Fibroblast of lung (primary cell): ENCODE results near the gene ATP8A1. TPM values are rescaled to one million over a fixed set of nuclear protein-coding genes. Genes with fewer than 3 reads are reported as not detected.

Experiments
- DNase-seq, 2 donors: peaks; one replicate each; pipeline versions ENCODE4 v3.0.0 to v3.0.0-alpha.2; 2010; ENCODE audit warnings: low read depth in 2 of 2
- H2AFZ ChIP-seq: 2 replicates; pipeline ENCODE4 v1.5.1; 2012; ENCODE audit warnings: low read length, control low read depth, inconsistent platforms
- H3K27ac ChIP-seq: 2 replicates; pipeline ENCODE4 v1.5.1; 2011; ENCODE audit warnings: low read length, control low read depth; ENCODE audit not compliant: insufficient read depth
- H3K27me3 ChIP-seq: 2 replicates; pipeline ENCODE4 v1.5.1; 2011; ENCODE audit warnings: mild to moderate bottlenecking, low read length; ENCODE audit not compliant: control insufficient read depth, insufficient read depth
- H3K36me3 ChIP-seq: 2 replicates; pipeline ENCODE4 v1.5.1; 2011; ENCODE audit warnings: low read length; ENCODE audit not compliant: control insufficient read depth, insufficient read depth
- H3K4me1 ChIP-seq: 2 replicates; pipeline ENCODE4 v1.5.1; 2011; ENCODE audit warnings: low read length; ENCODE audit not compliant: control insufficient read depth, insufficient read depth; ENCODE audit errors: extremely low read depth
- H3K4me2 ChIP-seq: 2 replicates; pipeline ENCODE4 v1.5.1; 2011; ENCODE audit warnings: low read length, control low read depth; ENCODE audit not compliant: insufficient read depth; ENCODE audit errors: extremely low read depth
- H3K4me3 ChIP-seq, 4 experiments: fragments of 200-600 bp in 1 of 4; sonication (generic) in 1 of 4; replicated peaks in 1 of 4; 2 replicates each; pipeline ENCODE4 v1.5.1; 2011 to 2016; ENCODE audit warnings: low read length in 4 of 4, low read depth in 3 of 4, mild to moderate bottlenecking in 3 of 4, control low read depth in 2 of 4, inconsistent platforms in 1 of 4, mixed read lengths in 1 of 4; ENCODE audit not compliant: insufficient read depth in 1 of 4; ENCODE audit errors: control extremely low read depth in 1 of 4
- H3K79me2 ChIP-seq: 2 replicates; pipeline ENCODE4 v1.5.1; 2012; ENCODE audit warnings: mild to moderate bottlenecking, low read length, inconsistent platforms; ENCODE audit not compliant: control insufficient read depth, insufficient read depth
- H3K9ac ChIP-seq: 2 replicates; pipeline ENCODE4 v1.5.1; 2011; ENCODE audit warnings: mild to moderate bottlenecking, low read length, control low read depth; ENCODE audit not compliant: insufficient read depth
- H3K9me3 ChIP-seq: 2 replicates; pipeline ENCODE4 v1.5.1; 2012; ENCODE audit warnings: low read depth, low read length; ENCODE audit not compliant: control insufficient read depth, insufficient read depth
- H4K20me1 ChIP-seq: 2 replicates; pipeline ENCODE4 v1.5.1; 2011; ENCODE audit warnings: low read length; ENCODE audit not compliant: control insufficient read depth, insufficient read depth; ENCODE audit errors: extremely low read depth
- CTCF ChIP-seq, 2 donors: IDR thresholded peaks in 1 of 2; conservative IDR thresholded peaks in 1 of 2; 1 replicate in 1 of 2; 2 replicates in 1 of 2; pipeline ENCODE4 v1.5.1; 2011 to 2012; ENCODE audit warnings: low read length in 2 of 2, control low read depth in 1 of 2, inconsistent platforms in 1 of 2, low read depth in 1 of 2, mild to moderate bottlenecking in 1 of 2
- EZH2 ChIP-seq: IDR thresholded peaks from 2 replicates; pipeline ENCODE4 v1.5.1; 2012; ENCODE audit warnings: low read length, control low read depth, mild to moderate bottlenecking; ENCODE audit errors: missing control alignments
- polyA plus RNA-seq, 2 donors: library from polyadenylated mRNA; depleted of rRNA in 1 of 2; stranded (reverse) in 1 of 2; unstranded in 1 of 2; fragments of >200 nt; gene quantifications; 2 replicates each; pipeline ENCODE4 v1.2.1, GENCODE V29; 2011 to 2012; ENCODE audit warnings: missing spikeins in 1 of 2
- total RNA-seq: library from RNA; depleted of rRNA; stranded (reverse); fragments of >200 nt; gene quantifications from 2 replicates; pipeline ENCODE4 v1.2.1, GENCODE V29; 2014

The ATP8A1 gene
- total and polyA plus RNA-seq, 2 donors (not counting 1 experiment from before 2014, with no cell fraction given), result 0.36 to 4.8 TPM

DNA sequence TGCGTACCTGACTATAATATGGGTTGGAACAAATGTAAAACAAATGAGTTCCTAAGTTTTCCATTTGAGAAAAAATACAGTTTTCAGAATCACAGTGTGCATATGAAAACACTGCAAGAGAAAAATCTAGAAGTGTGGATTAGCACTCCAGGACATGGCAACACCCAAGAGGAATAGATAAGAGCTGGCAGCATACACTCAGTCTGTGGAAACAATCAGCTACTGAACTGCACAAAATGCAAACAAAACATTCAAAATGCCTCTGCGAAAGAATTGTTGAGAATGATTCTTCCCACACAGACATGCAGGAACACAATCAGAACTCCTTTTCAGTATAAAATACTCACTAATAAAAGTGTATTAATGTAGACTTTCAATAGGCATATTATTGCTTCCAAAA lies 39.9 kb downstream of the ATP8A1 start:
- no peak overlapping the region for H2AFZ ChIP-seq
- H3K4me2 ChIP-seq, result no peak overlapping the region
- H3K27ac ChIP-seq, result no peak overlapping the region
- no peak overlapping the region for H3K4me3 ChIP-seq
- no peak overlapping the region for H3K9ac ChIP-seq
- no peaks in the 10 kb centered on the region for H3K79me2 ChIP-seq
- H4K20me1 ChIP-seq, result peaks cover 1% of the 10 kb centered on the region
- no peak for TF ChIP-seq CTCF (conservative IDR thresholded peaks at IDR 0.05 in 1 of 2, IDR thresholded peaks at IDR 0.05 in 1 of 2; ENCODE audit: low read depth in 1 of 2, low read length in 2 of 2)
- TF ChIP-seq EZH2, result no peak
- DNase-seq, result no peak
- no peaks in the 10 kb centered on the region for H3K9me3 ChIP-seq
- H3K36me3 ChIP-seq, result no peaks in the 10 kb centered on the region
- H3K4me1 ChIP-seq, result no peaks in the 10 kb centered on the region
- no peaks in the 10 kb centered on the region for H3K27me3 ChIP-seq

- H3K36me3 ChIP-seq, result no peaks in the 10 kb centered on the region
- H3K9me3 ChIP-seq, result no peaks in the 10 kb centered on the region
- H2AFZ ChIP-seq, result no peak overlapping the region
- no peaks in the 10 kb centered on the region for H3K27me3 ChIP-seq
- no peak overlapping the region for H3K27ac ChIP-seq
- no peak overlapping the region for H3K4me2 ChIP-seq
- H3K4me1 ChIP-seq, result no peaks in the 10 kb centered on the region
- H3K4me3 ChIP-seq, result no peak overlapping the region
- no peaks in the 10 kb centered on the region for H3K79me2 ChIP-seq
- DNase-seq, result no peak
- no peak overlapping the region for H3K9ac ChIP-seq
- H4K20me1 ChIP-seq, result peaks cover 1% of the 10 kb centered on the region
- TF ChIP-seq EZH2 (no peak), CTCF (conservative IDR thresholded peaks at IDR 0.05 in 1 of 2, IDR thresholded peaks at IDR 0.05 in 1 of 2; ENCODE audit: low read depth in 1 of 2, low read length in 2 of 2) (no peak)
Measured at GRCh38 chr4:42616572-42616971, 40.3 kb downstream of the ATP8A1 start.

DNA sequence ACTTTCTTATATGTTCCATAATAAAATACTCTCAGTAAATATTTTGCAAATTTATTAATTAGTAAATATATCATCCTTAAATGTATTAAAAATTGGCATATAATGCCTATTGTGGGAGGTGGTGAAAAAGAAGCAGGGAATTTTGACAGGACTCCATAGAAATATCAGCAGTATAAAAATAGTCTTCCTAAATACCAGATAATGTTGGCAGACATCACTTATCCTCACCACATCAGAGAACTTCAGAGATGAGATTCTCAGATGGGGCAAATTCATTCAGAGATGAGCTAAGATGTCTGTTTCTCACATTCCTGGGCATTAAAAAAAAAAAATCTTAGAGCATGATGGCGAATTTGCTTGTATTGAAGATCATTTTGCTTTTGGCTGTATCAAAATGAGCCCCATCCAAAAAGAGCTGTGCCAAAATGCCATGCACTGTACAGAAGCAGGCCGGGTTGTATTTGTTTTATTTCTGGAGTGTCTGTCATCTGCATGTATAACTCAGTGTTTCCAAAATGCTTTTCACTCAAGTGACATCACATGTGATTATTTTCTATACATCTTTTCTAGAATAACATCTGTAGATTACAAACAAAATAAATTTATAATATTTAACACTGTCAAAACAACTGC lies 41.7 kb downstream of the ATP8A1 start:
- H3K36me3 ChIP-seq, result no peaks in the 10 kb centered on the region
- H3K27ac ChIP-seq, result no peak overlapping the region
- TF ChIP-seq CTCF (conservative IDR thresholded peaks at IDR 0.05 in 1 of 2, IDR thresholded peaks at IDR 0.05 in 1 of 2; ENCODE audit: low read depth in 1 of 2, low read length in 2 of 2) (no peak), EZH2 (no peak)
- no peak overlapping the region for H3K9ac ChIP-seq
- peaks cover 1% of the 10 kb centered on the region for H4K20me1 ChIP-seq
- no peaks in the 10 kb centered on the region for H3K9me3 ChIP-seq
- H3K79me2 ChIP-seq, result no peaks in the 10 kb centered on the region
- H2AFZ ChIP-seq, result no peak overlapping the region
- DNase-seq, result no peak
- H3K27me3 ChIP-seq, result no peaks in the 10 kb centered on the region
- no peaks in the 10 kb centered on the region for H3K4me1 ChIP-seq
- H3K4me2 ChIP-seq, result no peak overlapping the region
- no peak overlapping the region for H3K4me3 ChIP-seq
